Measurements from ENCODE around the gene FMN1.

Gene FMN1

GRCh38 chr15:32953533-32953910, 241.0 kb downstream of the FMN1 start:
- TF ChIP-seq CTCF (IDR thresholded peaks at IDR 0.05) = no peak

- TF ChIP-seq CTCF (IDR thresholded peaks at IDR 0.05) = no peak
These were observed 241.5 kb downstream of the FMN1 start for GRCh38 chr15:32952901-32953532.

- TF ChIP-seq CTCF (IDR thresholded peaks at IDR 0.05) = no peak
These were observed 242.6 kb downstream of the FMN1 start for GRCh38 chr15:32951736-32952464.

GRCh38 chr15:32946210-32946609, 248.3 kb downstream of the FMN1 start:
- TF ChIP-seq CTCF (IDR thresholded peaks at IDR 0.05) = no peak

GRCh38 chr15:32944431-32944830, 250.1 kb downstream of the FMN1 start:
- TF ChIP-seq CTCF (IDR thresholded peaks at IDR 0.05) = no peak

GRCh38 chr15:32943711-32944110, 250.8 kb downstream of the FMN1 start:
- TF ChIP-seq CTCF (IDR thresholded peaks at IDR 0.05) = no peak

GRCh38 chr15:32942401-32942841, 252.1 kb downstream of the FMN1 start:
- no peak for TF ChIP-seq CTCF (IDR thresholded peaks at IDR 0.05)
